ENCODE measurements around the gene USP46.

USP46 gene

DNA sequence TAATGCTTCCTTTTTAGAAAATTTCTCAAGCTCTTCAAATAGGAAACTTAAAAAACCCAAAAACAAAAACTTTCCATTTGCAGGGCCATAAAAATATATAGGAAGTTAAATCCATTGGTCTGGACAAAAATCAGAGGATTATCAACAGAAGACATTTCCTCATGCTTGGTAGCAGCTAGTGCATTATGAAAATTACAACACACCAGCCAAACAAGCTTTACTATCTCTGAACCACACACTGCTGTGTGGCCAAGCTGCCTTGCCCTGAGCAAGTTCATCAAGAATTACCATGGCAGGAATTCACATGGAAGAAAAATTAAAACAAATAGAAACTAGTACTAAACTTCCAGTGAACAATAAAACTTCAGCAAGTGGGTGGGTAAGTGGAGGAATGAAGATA is 3.6 kb downstream of the USP46 start:
- DNase-seq = no peak

- DNase-seq = no peak
Observed at GRCh38 chr4:52651996-52652672, 7.0 kb downstream of the USP46 start.

DNA sequence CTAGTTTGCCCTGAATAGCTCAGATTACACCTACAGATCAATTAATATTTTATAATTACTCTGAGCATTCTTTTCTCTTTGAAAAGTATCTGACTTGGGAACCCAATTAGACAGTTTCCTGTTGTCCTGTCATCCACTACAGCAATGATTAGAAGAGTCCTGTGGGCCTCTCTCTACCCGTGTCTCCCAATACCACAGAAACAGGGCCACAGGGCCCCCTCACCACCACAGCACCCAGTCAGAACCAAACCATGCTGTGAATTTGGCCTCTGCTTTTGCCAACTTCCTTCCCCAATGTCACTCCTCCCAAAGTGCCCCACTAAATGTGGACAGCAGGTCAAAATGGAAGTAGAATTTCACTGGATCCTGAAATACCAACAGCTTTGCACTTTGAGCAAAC is 10.3 kb downstream of the USP46 start:
- no peak for DNase-seq

- no peak for DNase-seq
Observed at GRCh38 chr4:52646741-52647140, 12.4 kb downstream of the USP46 start.

DNA sequence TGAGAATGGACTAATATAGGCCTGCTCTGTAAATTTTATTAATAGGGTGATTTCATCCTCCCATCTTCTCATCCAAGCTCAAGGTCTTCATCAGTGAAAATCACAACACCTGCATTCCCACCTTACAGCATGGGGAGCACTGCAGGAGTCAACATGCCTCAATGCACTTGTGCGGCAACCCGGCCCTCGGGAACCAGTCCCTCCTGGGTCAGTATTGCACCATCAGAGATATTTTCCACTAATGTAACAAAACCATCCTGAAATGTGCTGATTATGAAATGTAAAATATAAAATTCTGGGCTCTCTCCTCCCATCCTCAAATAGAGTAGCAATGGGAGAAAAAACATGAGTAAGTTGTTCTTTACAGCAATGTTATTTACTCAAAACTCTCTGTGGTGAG is 13.0 kb downstream of the USP46 start:
- DNase-seq = no peak

GRCh38 chr4:52645300-52645699 is 13.8 kb downstream of the USP46 start:
- DNase-seq = no peak

DNA sequence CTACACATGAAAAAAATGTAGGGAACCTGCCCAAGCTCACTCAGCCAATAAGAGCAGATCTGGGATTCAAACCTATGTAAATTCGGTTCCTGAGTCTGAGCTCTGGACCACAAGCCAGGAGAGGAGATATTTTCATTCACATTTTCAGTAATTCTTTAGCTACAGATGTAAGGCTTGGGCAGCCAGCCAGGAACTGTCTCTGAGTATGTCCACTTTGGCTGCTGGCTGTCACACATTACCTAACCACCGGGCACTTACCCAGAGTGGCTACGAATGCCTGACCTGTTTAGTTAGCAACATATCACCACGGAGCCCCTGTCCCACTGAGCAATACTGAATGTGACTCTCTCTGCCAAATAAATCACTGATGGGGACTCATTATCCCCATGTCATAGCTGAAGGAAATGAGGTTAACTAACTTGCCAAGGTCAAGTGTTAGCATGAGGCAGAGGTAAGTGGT is 15.3 kb downstream of the USP46 start:
- DNase-seq = no peak

DNA sequence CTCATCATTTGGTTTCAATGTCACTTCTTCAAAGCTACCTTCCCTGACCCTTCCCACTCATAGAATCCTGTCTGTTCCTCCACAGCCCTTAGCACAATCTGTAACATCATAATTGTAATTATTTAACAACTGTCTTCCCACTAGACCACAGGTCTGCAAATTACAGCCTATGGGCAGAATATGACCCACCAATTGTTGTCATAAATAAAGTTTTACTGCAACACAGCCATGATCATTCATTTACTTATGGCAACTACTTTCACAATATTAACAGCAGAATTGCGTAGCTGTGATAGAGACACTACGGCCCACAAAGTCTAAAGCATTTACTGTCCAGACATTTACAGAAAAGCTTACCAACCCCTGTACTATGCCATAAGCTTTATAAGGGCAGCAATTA is 15.9 kb downstream of the USP46 start:
- DNase-seq = no peak

DNA sequence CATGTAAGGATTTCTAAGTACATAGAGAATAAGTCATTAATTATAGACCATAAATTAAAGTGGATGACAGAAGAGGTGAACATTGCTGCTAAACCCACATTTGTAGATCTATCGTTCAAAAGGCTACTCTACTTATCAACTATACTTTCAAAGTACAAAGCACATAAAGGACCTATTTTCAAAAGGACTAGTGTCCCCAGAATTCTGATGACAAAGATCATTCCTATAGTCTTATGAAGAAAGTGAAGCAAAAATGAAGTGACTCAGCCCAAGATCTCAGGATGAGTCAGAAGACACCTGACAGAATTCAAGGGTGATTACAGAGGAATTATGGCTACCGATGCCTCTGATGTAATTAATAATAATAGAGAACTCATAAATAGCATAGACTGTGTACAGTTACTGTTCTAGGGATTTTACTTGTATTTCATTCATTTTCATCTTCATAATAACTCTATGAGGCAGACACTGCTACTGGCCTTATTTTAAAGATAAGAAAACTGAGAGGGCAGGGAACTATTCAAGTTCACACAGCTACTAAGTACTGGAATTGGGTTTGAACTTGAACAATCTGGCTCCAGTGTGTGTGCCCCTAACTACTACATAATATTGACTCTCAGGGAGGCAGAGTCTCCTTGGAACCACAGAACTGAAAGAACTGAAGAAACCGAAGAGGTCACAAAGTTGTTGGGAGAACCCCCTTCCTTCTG is 17.1 kb downstream of the USP46 start:
- no peak for DNase-seq

- no peak for DNase-seq
Observed at GRCh38 chr4:52640808-52641565, 18.1 kb downstream of the USP46 start.

- no peak for DNase-seq
Observed at GRCh38 chr4:52638717-52639116, 20.4 kb downstream of the USP46 start.

DNA sequence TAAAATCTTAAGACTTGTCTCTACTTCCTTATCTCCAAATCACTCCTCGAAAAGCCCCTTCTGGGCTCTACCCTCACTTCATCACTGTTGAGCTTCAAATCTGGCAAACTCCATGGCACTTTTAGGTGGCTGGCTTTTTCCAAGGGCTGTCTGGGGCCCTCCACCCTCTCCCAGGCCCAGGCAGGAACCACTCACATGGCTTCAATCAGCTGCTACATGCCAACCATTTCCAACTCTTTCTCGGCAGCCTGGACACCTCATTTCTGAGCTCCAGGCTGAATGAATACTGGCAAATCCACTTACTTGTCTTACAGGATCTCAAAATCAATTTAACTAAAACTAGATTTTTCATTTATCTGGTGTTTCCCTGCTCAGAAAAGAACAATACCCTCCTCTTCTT is 22.0 kb downstream of the USP46 start:
- DNase-seq = no peak

DNA sequence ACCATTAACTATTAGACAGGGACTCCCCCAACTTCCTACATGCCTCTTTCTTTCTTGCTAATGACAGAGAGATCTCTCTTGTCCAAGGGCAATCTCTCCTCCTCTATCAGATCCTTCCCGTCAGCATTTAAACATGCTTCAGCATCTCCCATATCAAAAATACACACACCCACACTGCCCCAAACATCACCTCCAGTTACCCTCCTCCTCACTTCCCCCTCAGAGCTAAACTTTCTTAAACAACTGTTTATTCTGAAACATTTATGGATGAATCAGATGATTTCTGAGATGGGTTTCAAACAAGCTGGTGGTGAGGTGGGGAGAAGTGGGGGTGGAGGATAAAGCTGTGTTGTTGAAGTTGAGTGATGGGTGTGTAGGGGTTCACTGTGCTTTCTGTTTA is 23.5 kb downstream of the USP46 start:
- DNase-seq = no peak

- no peak for DNase-seq
Observed at GRCh38 chr4:52635130-52635529, 24.0 kb downstream of the USP46 start.

DNA sequence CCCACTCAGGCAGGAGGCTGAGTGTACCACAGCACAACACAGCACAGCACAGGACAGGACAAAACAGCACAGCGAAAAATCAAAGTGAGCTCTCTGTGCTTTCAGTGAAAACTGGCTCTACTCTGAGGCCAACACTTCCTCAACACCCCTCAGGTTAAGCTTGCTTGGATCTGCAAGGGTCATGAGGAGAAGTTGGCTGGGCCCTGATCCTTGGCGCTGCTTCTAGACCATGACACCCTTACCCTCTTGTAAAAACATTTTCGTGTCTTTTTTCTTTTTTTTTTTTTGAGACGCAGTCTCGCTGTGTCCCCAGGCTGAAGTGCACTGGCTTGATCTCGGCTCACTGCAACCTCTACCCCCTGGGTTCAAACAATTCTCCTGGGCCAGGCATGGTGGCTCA is 25.3 kb downstream of the USP46 start:
- no peak for DNase-seq

GRCh38 chr4:52628974-52629373 is 30.1 kb downstream of the USP46 start:
- DNase-seq = no peak

GRCh38 chr4:52628543-52628942 is 30.6 kb downstream of the USP46 start:
- DNase-seq = no peak

- no peak for DNase-seq
Observed at GRCh38 chr4:52627876-52628275, 31.2 kb downstream of the USP46 start.

DNA sequence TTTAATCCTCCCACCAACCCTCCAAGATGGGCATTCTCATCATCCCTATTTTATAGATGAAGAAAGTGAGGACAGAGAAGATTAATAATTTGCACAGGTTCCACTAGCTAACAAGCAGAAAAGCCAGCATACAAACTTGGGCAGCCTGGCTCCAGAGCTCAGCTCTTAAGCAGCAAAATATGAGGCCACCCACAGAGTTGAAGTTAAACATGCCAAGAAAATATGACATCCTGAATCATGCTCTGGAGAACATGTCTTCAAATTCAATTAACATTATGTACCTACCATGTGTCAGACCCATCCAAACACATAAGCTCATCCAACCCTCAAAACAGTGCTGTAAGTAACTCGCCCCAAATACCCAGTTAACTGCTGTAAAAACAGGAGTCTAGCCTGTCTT is 33.9 kb downstream of the USP46 start:
- no peak for DNase-seq

- no peak for DNase-seq
Observed at GRCh38 chr4:52622564-52622963, 36.5 kb downstream of the USP46 start.

DNA sequence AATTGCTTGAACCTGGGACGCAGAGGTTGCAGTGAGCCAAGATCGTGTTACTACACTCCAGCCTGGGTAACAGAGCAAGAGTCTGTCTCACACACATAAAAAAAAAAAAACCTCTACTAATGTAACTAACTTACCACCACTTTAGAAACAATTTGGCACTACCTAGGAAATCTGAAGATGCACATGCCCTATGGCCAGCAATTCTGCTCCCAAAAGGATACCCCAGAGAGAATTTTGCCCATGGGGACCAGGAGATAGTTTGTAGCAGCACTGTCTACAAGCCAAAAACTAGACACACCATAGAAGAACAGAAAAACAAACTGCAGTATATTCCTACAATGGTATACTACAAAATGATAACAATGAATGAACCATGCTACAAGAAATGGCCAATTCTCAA is 37.5 kb downstream of the USP46 start:
- no peak for DNase-seq

- DNase-seq = no peak
Observed at GRCh38 chr4:52619591-52619931, 39.5 kb downstream of the USP46 start.

DNA sequence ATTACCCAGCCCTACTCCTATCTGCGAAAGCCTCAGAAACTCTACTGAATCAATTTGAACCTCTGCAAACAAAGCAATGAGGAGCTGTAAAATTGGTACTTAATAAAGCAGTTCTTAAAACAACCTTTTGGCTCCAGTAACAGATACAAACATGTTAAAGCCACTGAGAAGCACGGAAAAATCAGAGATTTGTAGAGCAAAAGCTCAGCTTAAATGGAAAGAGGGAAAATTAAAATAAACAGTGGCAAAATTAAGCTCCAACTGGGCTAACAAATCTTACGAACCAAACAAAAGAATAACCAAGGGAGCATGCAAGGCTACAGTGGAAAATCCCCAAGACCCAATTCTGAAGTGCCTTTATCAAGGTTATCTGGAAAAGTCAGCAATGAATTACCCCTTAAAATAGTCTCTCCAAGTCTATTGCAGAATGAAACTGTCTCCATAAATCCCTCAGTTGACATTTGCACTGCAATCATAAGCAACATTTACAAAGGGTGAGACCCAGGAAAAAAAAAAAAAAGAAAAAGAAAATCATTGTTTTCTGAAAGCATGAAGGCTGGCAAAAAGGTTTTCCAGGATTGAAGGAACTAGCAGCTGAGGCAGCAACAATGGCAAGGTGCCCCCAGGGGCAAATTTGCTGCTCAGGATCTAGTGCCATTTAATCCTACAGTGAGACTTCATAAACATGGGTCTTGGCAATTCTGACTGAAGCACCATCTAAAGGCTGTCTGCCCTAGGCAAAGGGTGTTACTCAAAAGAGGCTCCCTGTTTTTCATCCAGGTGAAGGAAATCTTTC is 40.1 kb downstream of the USP46 start:
- DNase-seq = no peak
